ENCODE data around the gene ZNF140. TPM values are rescaled to one million over a fixed set of nuclear protein-coding genes. Genes with fewer than 3 reads are reported as not detected.

Gene ZNF140
- total RNA-seq, 4 donors from 2014 or later = 3.9 to 17.5 (median 8.7) TPM

DNA sequence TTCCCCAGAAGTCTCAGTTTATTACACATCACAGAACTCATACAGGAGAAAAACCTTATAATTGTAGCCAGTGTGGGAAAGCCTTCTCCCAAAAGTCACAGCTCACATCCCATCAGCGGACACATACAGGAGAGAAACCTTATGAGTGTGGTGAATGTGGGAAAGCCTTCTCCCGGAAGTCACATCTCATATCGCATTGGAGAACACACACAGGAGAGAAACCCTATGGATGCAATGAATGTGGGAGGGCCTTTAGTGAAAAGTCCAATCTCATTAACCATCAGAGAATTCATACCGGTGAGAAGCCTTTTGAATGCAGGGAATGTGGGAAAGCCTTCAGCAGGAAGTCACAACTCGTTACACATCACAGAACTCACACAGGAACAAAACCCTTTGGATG lies 23.3 kb upstream of the ZNF140 start:
- Histone ChIP-seq H3K9me3 (peaks cover 28 to 99% (median 94%) of the 10 kb centered on the region in 3 donors), H3K4me1 (no peaks in the 10 kb centered on the region), H3K27me3 (no peaks in the 10 kb centered on the region), H3K27ac (no peak overlapping the region), H3K36me3 (peaks cover 11 to 74% (median 13%) of the 10 kb centered on the region in 3 donors), H3K4me3 (no peak overlapping the region)
- WGBS, 2 donors = 89 to 100% methylated on average over 2 to 5 of the region's 5 CpGs
- TF ChIP-seq CTCF (IDR thresholded peaks at IDR 0.05) (no peak), POLR2A (IDR thresholded peaks at IDR 0.05) (no peak)
- no peak for DNase-seq
- intact Hi-C loops (cut with DNase I) = no loop called here

- DNase-seq = no peak
- H3K4me3 ChIP-seq = peak overlapping the region in 1 of 4 donors; percentile 14
- TF ChIP-seq CTCF (IDR thresholded peaks at IDR 0.05) = no peak
- peaks cover 27 to 99% (median 96%) of the 10 kb centered on the region in 3 donors for H3K9me3 ChIP-seq
- H3K36me3 ChIP-seq = peaks cover 7 to 74% (median 10%) of the 10 kb centered on the region in 3 donors
- no peak overlapping the region for H3K27ac ChIP-seq
- WGBS, 2 donors = 87 to 94% methylated on average over 8 of the region's 8 CpGs
- H3K4me1 ChIP-seq = no peaks in the 10 kb centered on the region
- H3K27me3 ChIP-seq = no peaks in the 10 kb centered on the region
- intact Hi-C loops (cut with DNase I) = no loop called here
Observed at GRCh38 chr12:133058203-133059113, 22.3 kb upstream of the ZNF140 start.

DNA sequence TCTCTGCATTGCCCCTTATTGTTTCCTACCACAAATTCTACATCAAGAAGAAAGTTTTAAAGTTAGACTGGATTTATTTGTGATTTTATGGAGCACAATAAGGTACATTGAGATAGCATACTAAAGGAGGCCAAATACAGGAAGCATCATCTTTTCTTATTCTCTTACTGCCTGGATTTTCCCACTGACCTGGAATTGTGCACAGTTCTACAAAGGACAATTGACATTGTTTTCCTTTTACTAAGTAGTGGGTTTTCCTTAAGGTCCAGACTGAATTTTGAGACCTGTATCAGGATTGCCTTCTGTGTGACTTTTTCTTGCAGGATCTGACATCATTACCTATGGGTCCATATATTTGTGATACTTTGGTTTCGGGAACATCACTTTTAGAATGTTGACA lies 18.8 kb upstream of the ZNF140 start:
- Histone ChIP-seq H3K4me1 (no peaks in the 10 kb centered on the region), H3K36me3 (peaks cover 0 to 41% (median 4%) of the 10 kb centered on the region in 3 donors), H3K9me3 (peaks cover 36 to 100% (median 98%) of the 10 kb centered on the region in 3 donors), H3K27ac (no peak overlapping the region), H3K4me3 (no peak overlapping the region), H3K27me3 (no peaks in the 10 kb centered on the region)
- intact Hi-C loops (cut with DNase I) = loop anchor here (2.0 kb wide), 1 partner anchor 41 kb away; no protein-coding TSS in a partner anchor
- WGBS, 2 donors = 95 to 100% methylated on average over 1 of the region's 1 CpG
- TF ChIP-seq CTCF (IDR thresholded peaks at IDR 0.05) = no peak
- no peak for TF ChIP-seq POLR2A (IDR thresholded peaks at IDR 0.05)
- DNase-seq = no peak

DNA sequence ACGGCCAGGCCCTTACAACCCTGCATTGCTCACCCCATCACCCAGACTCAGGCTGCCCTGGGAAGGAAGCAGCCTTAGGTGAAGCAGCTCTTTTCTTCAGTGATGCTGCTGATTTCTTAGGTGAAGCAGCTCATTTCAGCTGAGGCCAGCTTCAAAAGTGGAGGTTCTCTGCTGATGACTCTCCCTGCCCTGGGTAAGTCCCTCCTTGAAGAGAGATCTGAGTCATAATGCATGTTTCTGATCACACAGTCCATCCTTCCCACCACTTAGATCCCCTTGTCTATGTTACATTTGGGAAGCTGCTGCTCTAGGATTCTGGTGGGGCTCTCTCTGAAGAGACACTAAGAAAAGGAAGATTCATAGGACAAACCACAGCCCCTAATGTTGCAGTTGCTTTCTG lies 17.2 kb upstream of the ZNF140 start:
- Histone ChIP-seq H3K4me3 (peak overlapping the region in 1 of 4 donors; percentile 7), H3K4me1 (no peaks in the 10 kb centered on the region), H3K27ac (no peak overlapping the region), H3K27me3 (no peaks in the 10 kb centered on the region), H3K9me3 (peaks cover 25 to 100% (median 98%) of the 10 kb centered on the region in 3 donors), H3K36me3 (peaks cover 0 to 25% (median 0%) of the 10 kb centered on the region in 3 donors)
- DNase-seq = no peak
- intact Hi-C loops (cut with DNase I) = loop anchor here (2.0 kb wide), 1 partner anchor 39 kb away; no protein-coding TSS in a partner anchor
- WGBS, 2 donors = 100% methylated on average over 1 of the region's 1 CpG
- TF ChIP-seq CTCF (IDR thresholded peaks at IDR 0.05) (no peak), POLR2A (IDR thresholded peaks at IDR 0.05) (no peak)

- H3K4me1 ChIP-seq = no peaks in the 10 kb centered on the region
- H3K9me3 ChIP-seq = peaks cover 5 to 98% (median 84%) of the 10 kb centered on the region in 3 donors
- no peak overlapping the region for H3K27ac ChIP-seq
- H3K27me3 ChIP-seq = no peaks in the 10 kb centered on the region
- no peak for DNase-seq
- 85 to 89% methylated on average over 2 of the region's 2 CpGs for WGBS, 2 donors
- TF ChIP-seq POLR2A (IDR thresholded peaks at IDR 0.05) = no peak
- no peak for TF ChIP-seq CTCF (IDR thresholded peaks at IDR 0.05)
- no peak overlapping the region for H3K4me3 ChIP-seq
- intact Hi-C loops (cut with DNase I) = no loop called here
- no peaks in the 10 kb centered on the region for H3K36me3 ChIP-seq
Observed at GRCh38 chr12:133073836-133074235, 6.9 kb upstream of the ZNF140 start.

All from esophagus squamous epithelium (tissue), 5 donors.